A549 (cell line): Measurements from ENCODE around the gene OSBPL3.

Source experiments
- CTCF ChIP-seq: fragments of >200 bp; sonication (Bioruptor Twin); formaldehyde crosslinking; IDR thresholded peaks from 3 replicates; pipeline ENCODE4 v1.5.1; 2016
- POLR2A ChIP-seq: IDR thresholded peaks from 2 replicates; pipeline ENCODE4 v1.6.1; 2012; ENCODE audit warnings: mild to moderate bottlenecking, low read length
- REST ChIP-seq: fragments of 200-600 bp; sonication (generic); IDR thresholded peaks from 2 replicates; pipeline ENCODE4 v1.6.1; 2016; ENCODE audit warnings: antibody characterized with exemption, mild to moderate bottlenecking, moderate library complexity
- RFX5 ChIP-seq: fragments of 450-650 bp; IDR thresholded peaks from 2 replicates; pipeline ENCODE4 v1.7.1; 2014; ENCODE audit warnings: antibody characterized with exemption, mild to moderate bottlenecking, moderate library complexity
- USF2 ChIP-seq: fragments of 450-650 bp; IDR thresholded peaks from 2 replicates; pipeline ENCODE4 v1.6.1; 2014; ENCODE audit warnings: antibody characterized with exemption

GRCh38 chr7:24917510-24918239, 62.3 kb downstream of the OSBPL3 start:
- TF ChIP-seq CTCF (no peak), REST (no peak), POLR2A (no peak), RFX5 (no peak), USF2 (no peak)
